ENCODE measurements around the gene TMEM106C.

The TMEM106C gene

DNA sequence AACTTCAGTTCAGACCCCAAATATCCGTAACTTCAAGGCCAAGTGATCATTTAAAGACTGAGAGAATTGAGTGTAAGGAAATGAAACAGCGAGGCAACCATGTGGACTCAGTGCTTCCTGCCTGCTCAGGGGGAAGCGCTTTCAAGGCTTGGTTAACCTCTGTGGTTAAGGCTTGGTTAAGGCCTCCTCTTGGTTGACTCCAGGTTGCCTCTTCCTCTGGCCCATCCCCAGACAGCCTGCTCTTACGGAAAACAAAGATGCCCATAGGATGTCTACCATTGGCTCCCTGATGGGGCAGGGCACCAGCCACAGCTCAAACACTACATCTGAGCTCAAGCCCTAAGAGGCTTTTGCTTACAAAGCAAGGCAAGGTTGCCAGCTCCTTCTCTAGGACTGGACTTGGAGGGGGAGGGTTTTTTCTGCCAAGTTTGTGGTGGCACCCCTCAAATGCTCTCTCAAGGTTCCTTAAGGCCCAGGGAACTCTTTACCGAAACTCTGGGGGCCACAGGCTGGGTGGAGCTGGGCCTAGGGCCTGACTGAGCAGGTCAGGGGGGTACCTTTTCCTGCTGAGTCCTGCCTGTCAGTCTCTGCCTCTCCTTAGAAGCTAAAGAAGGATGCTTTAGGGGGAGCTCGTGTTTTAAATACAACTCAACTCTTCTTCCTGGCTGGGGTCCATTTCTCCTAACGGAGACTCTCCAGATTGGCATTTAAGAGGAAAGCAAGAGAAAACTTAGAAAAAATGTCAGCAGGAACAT, 27.1 kb downstream of the TMEM106C start:
- no peak for DNase-seq (ENCODE audit: low read depth)
- no peak overlapping the region for H3K4me3 ChIP-seq (replicated peaks; ENCODE audit: low read depth, low read length)
- TF ChIP-seq, protein P1, sequence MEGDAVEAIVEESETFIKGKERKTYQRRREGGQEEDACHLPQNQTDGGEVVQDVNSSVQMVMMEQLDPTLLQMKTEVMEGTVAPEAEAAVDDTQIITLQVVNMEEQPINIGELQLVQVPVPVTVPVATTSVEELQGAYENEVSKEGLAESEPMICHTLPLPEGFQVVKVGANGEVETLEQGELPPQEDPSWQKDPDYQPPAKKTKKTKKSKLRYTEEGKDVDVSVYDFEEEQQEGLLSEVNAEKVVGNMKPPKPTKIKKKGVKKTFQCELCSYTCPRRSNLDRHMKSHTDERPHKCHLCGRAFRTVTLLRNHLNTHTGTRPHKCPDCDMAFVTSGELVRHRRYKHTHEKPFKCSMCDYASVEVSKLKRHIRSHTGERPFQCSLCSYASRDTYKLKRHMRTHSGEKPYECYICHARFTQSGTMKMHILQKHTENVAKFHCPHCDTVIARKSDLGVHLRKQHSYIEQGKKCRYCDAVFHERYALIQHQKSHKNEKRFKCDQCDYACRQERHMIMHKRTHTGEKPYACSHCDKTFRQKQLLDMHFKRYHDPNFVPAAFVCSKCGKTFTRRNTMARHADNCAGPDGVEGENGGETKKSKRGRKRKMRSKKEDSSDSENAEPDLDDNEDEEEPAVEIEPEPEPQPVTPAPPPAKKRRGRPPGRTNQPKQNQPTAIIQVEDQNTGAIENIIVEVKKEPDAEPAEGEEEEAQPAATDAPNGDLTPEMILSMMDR (IDR thresholded peaks at IDR 0.05; ENCODE audit: low read length, missing control alignments), result no peak

DNA sequence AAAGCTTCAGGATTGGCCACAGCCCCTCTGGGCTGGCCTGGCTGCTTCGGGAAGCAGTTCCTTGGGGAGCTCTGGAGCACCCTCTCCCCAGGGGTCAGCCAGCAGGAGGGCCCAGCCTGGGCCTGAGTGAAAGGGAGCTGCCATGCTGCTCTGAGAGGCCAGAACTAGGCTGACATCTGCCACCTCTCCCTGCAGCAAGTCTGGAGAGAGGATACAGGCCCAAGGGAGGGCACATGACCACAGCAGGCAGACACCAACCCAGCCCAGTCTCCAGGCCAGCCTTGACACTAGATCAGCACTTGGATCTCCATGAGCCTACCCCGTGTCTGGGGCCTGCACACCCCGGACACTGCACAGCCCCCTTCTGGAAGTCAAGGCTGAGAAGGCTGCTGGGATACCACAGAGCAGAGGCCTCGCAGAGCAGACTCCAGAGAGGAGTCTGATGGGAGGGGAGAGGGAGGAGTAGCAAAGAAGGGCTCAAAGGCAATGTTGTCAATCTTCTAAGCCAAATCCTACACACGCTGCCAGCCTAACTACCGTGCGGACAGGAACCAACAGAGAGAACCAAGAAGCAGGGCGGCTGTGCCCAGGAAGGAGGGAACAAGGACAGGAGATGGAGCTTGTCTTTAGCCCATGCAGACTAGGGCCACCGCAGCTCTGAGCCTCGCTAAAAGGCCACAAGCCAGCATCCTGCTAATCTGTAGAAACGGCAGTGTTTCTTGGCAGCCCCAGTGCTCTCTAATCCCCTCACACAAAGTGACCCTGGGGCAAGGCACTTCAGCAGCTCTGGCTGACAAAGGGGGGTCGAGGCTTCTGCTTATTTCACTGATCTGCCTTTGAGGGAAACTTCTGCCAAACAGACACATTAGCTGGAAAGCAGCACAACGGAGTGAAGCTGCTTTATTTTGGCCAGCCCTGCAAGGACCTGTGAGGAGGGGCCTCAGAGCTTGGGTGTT, 28.0 kb downstream of the TMEM106C start:
- TF ChIP-seq, protein P1 (IDR thresholded peaks at IDR 0.05; ENCODE audit: low read length, missing control alignments), result no peak
- no peak for DNase-seq (ENCODE audit: low read depth)
- no peak overlapping the region for H3K4me3 ChIP-seq (replicated peaks; ENCODE audit: low read depth, low read length)

DNA sequence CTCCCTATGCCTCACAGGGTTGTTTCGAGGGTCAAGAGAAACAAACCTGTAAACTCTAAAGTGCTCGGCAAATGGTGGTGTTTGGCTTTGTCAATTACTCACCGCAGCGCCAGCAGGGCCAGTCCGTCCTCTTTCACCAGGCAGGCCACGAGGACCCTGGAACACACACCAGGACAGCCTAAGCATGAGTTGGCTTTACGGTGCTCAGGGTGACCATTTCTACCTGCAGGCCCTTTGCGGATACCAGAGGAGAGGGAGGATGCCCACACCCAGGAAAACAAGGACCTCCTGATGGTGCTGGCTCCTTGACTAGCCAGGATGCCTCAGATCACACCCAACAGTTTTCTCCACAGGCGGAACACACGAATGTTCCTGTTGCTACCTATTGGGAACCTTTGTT, 29.4 kb downstream of the TMEM106C start:
- no peak for DNase-seq (ENCODE audit: low read depth)
- no peak overlapping the region for H3K4me3 ChIP-seq (replicated peaks; ENCODE audit: low read depth, low read length)
- TF ChIP-seq, protein P1 (IDR thresholded peaks at IDR 0.05; ENCODE audit: low read length, missing control alignments), result no peak

DNA sequence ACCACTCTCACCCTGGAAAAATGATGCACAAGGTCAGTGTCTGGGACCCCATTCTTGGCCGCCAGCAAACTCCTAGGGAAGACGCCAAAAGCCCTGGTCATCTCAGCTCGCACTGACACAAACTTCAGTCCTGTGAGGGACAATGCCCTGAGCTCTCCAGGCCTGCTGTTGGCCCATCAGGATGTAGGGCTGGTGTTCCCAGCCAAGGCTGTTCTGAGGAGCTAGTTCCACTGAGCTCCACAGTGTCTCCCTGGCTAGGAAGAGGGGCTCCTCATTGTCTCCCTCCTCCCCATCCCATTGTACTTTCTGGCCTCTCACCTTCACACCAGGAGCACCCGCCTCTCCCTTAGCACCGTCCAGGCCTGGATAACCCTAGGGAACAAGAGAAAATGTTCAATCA, 30.1 kb downstream of the TMEM106C start:
- DNase-seq (ENCODE audit: low read depth), result no peak
- TF ChIP-seq, protein P1 (IDR thresholded peaks at IDR 0.05; ENCODE audit: low read length, missing control alignments), result no peak
- H3K4me3 ChIP-seq (replicated peaks; ENCODE audit: low read depth, low read length), result no peak overlapping the region

DNA sequence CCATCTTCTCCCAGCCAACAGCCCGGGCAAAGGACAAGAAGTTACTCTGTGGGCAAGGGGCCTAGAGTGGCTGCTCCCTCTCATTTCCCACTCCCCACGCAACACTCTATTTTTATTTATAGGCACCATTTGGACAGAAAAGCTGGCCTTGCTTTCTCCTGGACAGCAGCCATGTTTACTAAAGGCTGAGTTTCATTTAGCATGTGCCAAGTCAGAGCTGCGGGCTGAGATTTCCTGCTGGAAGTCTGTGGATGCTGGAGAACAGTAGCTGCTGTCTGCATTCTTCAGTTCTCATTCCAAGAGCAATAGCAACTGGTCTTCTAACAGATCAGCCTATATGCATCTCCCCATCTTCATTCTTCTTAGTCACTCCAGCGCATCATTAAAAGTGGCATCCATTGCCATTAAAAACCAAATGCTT, 32.6 kb downstream of the TMEM106C start:
- peak; percentile 71 for DNase-seq (ENCODE audit: low read depth)
- TF ChIP-seq, protein P1 (IDR thresholded peaks at IDR 0.05; ENCODE audit: low read length, missing control alignments), result no peak
- no peak overlapping the region for H3K4me3 ChIP-seq (replicated peaks; ENCODE audit: low read depth, low read length)

DNA sequence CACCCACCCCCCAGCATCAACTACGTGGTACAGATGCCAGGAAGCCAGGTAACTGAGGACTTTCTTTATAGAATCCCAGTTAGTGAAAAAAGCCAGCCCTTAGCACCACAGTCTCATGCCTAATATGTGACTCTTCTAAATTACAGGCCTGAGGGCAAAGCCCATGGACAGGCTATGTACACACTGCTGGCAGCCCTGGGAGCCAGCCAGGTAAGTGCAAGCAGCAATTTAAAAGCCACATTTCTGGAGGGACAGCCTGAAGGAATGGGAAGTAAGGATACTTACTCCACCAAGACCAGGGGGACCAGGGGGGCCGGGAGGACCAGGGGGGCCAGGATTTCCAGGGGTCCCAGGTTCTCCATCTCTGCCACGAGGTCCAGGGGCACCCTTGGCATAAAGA, 33.9 kb downstream of the TMEM106C start:
- TF ChIP-seq, protein P1 (IDR thresholded peaks at IDR 0.05; ENCODE audit: low read length, missing control alignments), result no peak
- no peak overlapping the region for H3K4me3 ChIP-seq (replicated peaks; ENCODE audit: low read depth, low read length)
- no peak for DNase-seq (ENCODE audit: low read depth)
